Endothelial cell of umbilical vein (primary cell): Measurements from ENCODE around the gene PBX2.

Experiments used
- EZH2 ChIP-seq: IDR thresholded peaks from 2 replicates; pipeline ENCODE4 v1.6.1; 2012; ENCODE audit warnings: borderline replicate concordance, low read depth, mild to moderate bottlenecking, moderate library complexity, low read length, inconsistent platforms; ENCODE audit not compliant: severe bottlenecking
- GATA2 ChIP-seq: IDR thresholded peaks from 2 replicates; pipeline ENCODE4 v1.7.0; 2011; ENCODE audit warnings: low read depth, mild to moderate bottlenecking, moderate library complexity, mixed read lengths, low read length; ENCODE audit not compliant: insufficient read length, insufficient read depth
- JUN ChIP-seq: IDR thresholded peaks from 2 replicates; pipeline ENCODE4 v1.6.1; 2011; ENCODE audit warnings: borderline replicate concordance, low read depth; ENCODE audit not compliant: insufficient read length, insufficient read depth
- POLR2A ChIP-seq: IDR thresholded peaks from 2 replicates; pipeline ENCODE4 v1.6.1; 2012; ENCODE audit warnings: low read depth, mild to moderate bottlenecking, control low read depth, low read length
- POLR2AphosphoS5 ChIP-seq: IDR thresholded peaks from 2 replicates; pipeline ENCODE4 v1.6.1; 2012; ENCODE audit warnings: low read depth, mild to moderate bottlenecking, control low read depth, low read length, moderate library complexity; ENCODE audit not compliant: insufficient read depth
- TF ChIP-seq, protein P1 (sequence below), 2 donors: IDR thresholded peaks; 1 replicate in 1 of 2; 2 replicates in 1 of 2; pipeline ENCODE4 v1.5.1; 2011; ENCODE audit warnings: low read length in 2 of 2, mild to moderate bottlenecking in 2 of 2, moderate library complexity in 2 of 2, control low read depth in 1 of 2, inconsistent platforms in 1 of 2, low read depth in 1 of 2; ENCODE audit not compliant: insufficient read depth in 1 of 2; ENCODE audit errors: extremely low read depth in 1 of 2
- TF ChIP-seq, protein P2 (sequence below): IDR thresholded peaks from 2 replicates; pipeline ENCODE4 v1.6.1; 2011; ENCODE audit not compliant: insufficient read depth, insufficient read length

DNA sequence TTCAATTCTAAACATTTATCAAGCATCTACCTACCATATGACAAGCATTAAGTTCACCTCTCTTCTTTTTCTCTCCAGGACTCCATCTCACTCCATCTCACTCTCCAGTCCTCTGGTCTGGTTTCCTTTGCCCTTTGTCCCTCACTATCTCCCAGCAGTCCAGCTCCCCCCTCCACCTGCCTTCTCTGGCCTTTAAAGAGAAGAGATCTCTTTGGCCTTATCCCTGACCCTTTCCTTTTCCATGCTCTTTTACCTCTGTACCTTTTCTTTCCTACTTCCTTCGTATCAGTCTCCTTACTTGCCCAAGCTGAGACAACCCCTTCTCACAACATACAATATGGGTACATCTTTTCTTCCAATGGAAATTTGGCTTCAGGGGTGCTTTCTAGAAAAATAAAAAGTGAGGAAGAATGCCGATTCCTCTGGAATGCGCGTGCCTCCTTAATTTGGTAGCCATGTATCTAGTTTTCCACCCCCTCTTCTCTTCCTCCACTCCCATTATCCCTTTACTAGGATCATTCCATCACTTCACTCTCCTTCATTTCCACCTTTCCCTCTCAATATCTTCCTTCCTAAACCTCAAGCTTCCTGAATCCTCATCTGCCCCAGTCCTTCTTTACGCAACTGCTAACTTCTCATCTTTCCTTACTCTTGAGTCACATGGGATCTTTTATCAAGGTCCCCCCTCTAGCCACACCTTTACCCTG, 13.4 kb downstream of the PBX2 start:
- TF ChIP-seq, protein P1, sequence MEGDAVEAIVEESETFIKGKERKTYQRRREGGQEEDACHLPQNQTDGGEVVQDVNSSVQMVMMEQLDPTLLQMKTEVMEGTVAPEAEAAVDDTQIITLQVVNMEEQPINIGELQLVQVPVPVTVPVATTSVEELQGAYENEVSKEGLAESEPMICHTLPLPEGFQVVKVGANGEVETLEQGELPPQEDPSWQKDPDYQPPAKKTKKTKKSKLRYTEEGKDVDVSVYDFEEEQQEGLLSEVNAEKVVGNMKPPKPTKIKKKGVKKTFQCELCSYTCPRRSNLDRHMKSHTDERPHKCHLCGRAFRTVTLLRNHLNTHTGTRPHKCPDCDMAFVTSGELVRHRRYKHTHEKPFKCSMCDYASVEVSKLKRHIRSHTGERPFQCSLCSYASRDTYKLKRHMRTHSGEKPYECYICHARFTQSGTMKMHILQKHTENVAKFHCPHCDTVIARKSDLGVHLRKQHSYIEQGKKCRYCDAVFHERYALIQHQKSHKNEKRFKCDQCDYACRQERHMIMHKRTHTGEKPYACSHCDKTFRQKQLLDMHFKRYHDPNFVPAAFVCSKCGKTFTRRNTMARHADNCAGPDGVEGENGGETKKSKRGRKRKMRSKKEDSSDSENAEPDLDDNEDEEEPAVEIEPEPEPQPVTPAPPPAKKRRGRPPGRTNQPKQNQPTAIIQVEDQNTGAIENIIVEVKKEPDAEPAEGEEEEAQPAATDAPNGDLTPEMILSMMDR (IDR thresholded peaks at IDR 0.05; ENCODE audit: extremely low read depth in 1 of 2, insufficient read depth in 1 of 2, low read depth in 1 of 2, low read length in 2 of 2) = no peak
- no peak for TF ChIP-seq POLR2A
- no peak for TF ChIP-seq GATA2
- no peak for TF ChIP-seq JUN
- TF ChIP-seq, protein P2, sequence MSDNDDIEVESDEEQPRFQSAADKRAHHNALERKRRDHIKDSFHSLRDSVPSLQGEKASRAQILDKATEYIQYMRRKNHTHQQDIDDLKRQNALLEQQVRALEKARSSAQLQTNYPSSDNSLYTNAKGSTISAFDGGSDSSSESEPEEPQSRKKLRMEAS = no peak
- TF ChIP-seq EZH2 = no peak
- no peak for TF ChIP-seq POLR2AphosphoS5
